ENCODE results near the gene ZNF844.
"Not testable (repeated sequence)": the region's sequence is repeated elsewhere in the genome, so short reads cannot be mapped to it uniquely, and the experiment has no call there.

DNA sequence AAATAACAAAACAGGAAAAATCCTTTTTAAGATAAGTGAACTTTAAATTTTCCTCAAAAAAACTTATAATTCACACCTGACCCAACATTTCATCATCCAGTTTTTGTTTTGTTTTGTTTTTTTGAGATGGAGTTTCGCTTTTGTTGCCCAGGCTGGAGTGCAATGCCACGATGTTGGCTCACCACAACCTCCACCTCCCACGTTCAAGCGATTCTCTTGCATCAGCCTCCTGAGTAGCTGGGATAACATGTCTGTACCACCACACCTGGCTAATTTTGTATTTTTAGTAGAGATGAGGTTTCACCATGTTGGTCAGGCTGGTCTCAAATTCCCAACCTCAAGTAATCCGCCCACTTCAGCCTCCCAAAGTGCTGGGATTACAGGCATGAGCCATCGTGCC lies 18.8 kb downstream of the ZNF844 start:
- TF ChIP-seq POLR2A, CTCF (IDR thresholded peaks at IDR 0.05): not testable (repeated sequence)

All from uterus (tissue), 2 donors.